Stimulated activated CD4-positive, alpha-beta T cell treated with anti-CD3 and anti-CD28 coated beads, Interleukin-1b, Interleukin-23, amount 100 ng/mL, for 24 hours (primary cell): ENCODE data around the gene SCP2.

Experiments
- DNase-seq, 4 experiments: peaks; one replicate each; pipeline ENCODE4 v3.0.0-alpha.2; 2020; ENCODE audit warnings: low read depth in 4 of 4, low spot score in 1 of 4

SCP2 gene

DNA sequence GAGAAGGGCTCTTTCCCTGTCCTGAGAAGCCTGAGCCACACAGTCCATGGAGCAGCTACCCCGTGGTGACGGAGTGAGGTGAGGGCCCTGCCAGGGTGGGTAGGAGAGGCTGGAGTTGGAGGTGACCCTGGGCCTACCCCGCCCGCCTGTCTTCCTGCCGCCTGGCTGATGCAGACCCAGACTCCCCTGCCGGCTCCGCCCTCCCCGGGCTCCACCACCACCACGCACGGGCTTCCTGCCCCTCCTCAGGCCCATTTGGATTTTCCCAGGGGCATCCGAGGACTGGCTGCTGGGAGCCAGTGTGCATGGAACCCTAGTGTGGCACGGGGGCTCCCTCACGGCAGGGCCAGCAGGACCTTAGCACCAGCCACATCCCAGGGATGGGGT lies 167.4 kb downstream of the SCP2 start:
- DNase-seq: no peak
